Esophagus muscularis mucosa (tissue), 4 donors: Measurements from ENCODE around the gene C21orf58. TPM values are rescaled to one million over a fixed set of nuclear protein-coding genes. Genes with fewer than 3 reads are reported as not detected.

Experiments used
- DNase-seq: peaks from one replicate; pipeline ENCODE4 v3.0.0-alpha.2; 2017; ENCODE audit errors: extremely low spot score
- H3K27ac ChIP-seq, 4 donors: fragments of 200-600 bp; sonication (generic); replicated peaks in 1 of 4; 1 replicate in 3 of 4; 2 replicates in 1 of 4; pipeline ENCODE4 v1.5.1; 2016 to 2019; ENCODE audit warnings: mild to moderate bottlenecking in 1 of 4
- H3K27me3 ChIP-seq, 4 donors: fragments of 200-600 bp; sonication (generic); one replicate each; pipeline versions ENCODE4 v1.5.1 to v1.6.0; 2016 to 2019
- H3K36me3 ChIP-seq, 4 donors: fragments of 200-600 bp; sonication (generic); one replicate each; pipeline ENCODE4 v1.5.1; 2016 to 2019
- H3K4me1 ChIP-seq, 4 donors: fragments of 200-600 bp; sonication (generic); one replicate each; pipeline ENCODE4 v1.5.1; 2016 to 2019
- H3K4me3 ChIP-seq, 4 donors: fragments of 200-600 bp; sonication (generic); 1 replicate in 2 of 4; 2 replicates in 2 of 4; pipeline ENCODE4 v1.5.1; 2016 to 2019; ENCODE audit warnings: mild to moderate bottlenecking in 4 of 4, moderate library complexity in 1 of 4
- H3K9me3 ChIP-seq, 4 donors: fragments of 200-600 bp; sonication (generic); 1 replicate in 3 of 4; 2 replicates in 1 of 4; pipeline ENCODE4 v1.5.1; 2016 to 2019
- EP300 ChIP-seq: sonication (generic); formaldehyde crosslinking; IDR thresholded peaks from one replicate; pipeline ENCODE4 v1.6.1; 2017; ENCODE audit warnings: antibody characterized with exemption
- POLR2A ChIP-seq: fragments of 450-650 bp; IDR thresholded peaks from one replicate; pipeline ENCODE4 v1.6.1; 2017; ENCODE audit warnings: antibody characterized with exemption, moderate library complexity, mild to moderate bottlenecking, low read depth
- POLR2AphosphoS5 ChIP-seq, 2 donors: sonication (generic); formaldehyde crosslinking; IDR thresholded peaks; one replicate each; pipeline ENCODE4 v1.6.1; 2017; ENCODE audit warnings: antibody characterized with exemption in 2 of 2
- WGBS: methylation state at CpG from one replicate; pipeline ENCODE4 v1.1.5; 2018; 5-methylcytosine and 5-hydroxymethylcytosine counted together
- intact Hi-C: fragments of 100-400 bp; cut with DNase I; formaldehyde crosslinking; loops from one replicate; pipeline ENCODE4 v1.15.1; 2023
- total RNA-seq, 4 donors: library from RNA; depleted of rRNA; stranded (reverse); fragments of >200 nt; gene quantifications; one replicate each; pipeline versions ENCODE4 v1.1.0 to v1.2.1, GENCODE V29; 2016
- TF ChIP-seq, protein P1 (sequence below), 3 experiments: fragments of 200-600 bp in 2 of 3; fragments of 450-650 bp in 1 of 3; sonication (generic) in 2 of 3; IDR thresholded peaks; one replicate each; pipeline ENCODE4 v1.5.1; 2017 to 2019; ENCODE audit warnings: antibody characterized with exemption in 3 of 3, mild to moderate bottlenecking in 2 of 3, moderate library complexity in 1 of 3

The C21orf58 gene
- total RNA-seq, 4 donors from 2014 or later = 0.50 to 2.5 (median 1.7) TPM

DNA sequence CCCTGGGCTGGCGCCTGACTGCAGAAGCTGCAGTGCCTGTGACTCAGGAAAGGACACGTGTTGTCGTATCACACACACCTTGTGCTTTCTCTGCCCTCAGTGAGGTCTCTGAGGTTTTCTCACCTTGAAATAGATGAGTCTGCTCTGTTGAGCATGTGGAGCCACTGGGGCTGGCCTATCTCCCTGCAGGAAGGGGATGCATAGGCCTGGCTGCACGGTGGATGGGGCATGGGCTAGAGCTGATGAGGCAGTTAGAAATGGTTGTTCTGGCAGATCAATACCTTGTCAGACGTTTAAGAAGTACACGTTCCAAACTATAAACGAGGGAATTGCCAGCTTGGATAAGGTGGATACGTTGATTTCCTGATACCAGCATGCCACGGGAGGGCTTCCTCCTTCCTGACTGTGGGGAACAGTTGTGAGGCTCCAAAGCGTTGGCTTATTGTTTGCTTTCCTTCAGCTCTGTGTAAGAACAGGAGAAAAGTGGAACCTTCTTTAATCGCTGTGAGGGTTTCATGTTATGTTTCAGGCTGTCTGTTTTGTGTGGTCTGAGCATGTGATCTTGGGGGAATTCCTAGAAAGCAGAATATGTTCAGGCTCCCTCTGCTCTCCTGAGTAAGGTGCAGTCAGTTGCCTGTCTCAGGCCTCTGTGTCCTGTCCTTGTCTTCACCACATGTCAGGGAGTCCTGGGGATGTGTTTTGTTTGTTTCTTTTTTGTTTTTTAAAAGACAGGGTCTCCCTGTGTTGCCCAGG, 45.0 kb upstream of the C21orf58 start:
- Histone ChIP-seq H3K27ac (no peak overlapping the region), H3K36me3 (peaks cover 28 to 75% (median 57%) of the 10 kb centered on the region in 4 donors), H3K4me1 (no peaks in the 10 kb centered on the region), H3K27me3 (no peaks in the 10 kb centered on the region), H3K9me3 (no peaks in the 10 kb centered on the region), H3K4me3 (no peak overlapping the region)
- intact Hi-C loops = no loop called here
- 75% methylated on average over 11 of the region's 11 CpGs for WGBS
- DNase-seq = no peak
- TF ChIP-seq POLR2AphosphoS5 (IDR thresholded peaks at IDR 0.05) (no peak), EP300 (no peak), POLR2A (no peak)
- TF ChIP-seq, protein P1, sequence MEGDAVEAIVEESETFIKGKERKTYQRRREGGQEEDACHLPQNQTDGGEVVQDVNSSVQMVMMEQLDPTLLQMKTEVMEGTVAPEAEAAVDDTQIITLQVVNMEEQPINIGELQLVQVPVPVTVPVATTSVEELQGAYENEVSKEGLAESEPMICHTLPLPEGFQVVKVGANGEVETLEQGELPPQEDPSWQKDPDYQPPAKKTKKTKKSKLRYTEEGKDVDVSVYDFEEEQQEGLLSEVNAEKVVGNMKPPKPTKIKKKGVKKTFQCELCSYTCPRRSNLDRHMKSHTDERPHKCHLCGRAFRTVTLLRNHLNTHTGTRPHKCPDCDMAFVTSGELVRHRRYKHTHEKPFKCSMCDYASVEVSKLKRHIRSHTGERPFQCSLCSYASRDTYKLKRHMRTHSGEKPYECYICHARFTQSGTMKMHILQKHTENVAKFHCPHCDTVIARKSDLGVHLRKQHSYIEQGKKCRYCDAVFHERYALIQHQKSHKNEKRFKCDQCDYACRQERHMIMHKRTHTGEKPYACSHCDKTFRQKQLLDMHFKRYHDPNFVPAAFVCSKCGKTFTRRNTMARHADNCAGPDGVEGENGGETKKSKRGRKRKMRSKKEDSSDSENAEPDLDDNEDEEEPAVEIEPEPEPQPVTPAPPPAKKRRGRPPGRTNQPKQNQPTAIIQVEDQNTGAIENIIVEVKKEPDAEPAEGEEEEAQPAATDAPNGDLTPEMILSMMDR (IDR thresholded peaks at IDR 0.05) = no peak

- peaks cover 37 to 79% (median 66%) of the 10 kb centered on the region in 4 donors for H3K36me3 ChIP-seq
- no peak for DNase-seq
- TF ChIP-seq, protein P1 (IDR thresholded peaks at IDR 0.05) = no peak
- H3K27me3 ChIP-seq = no peaks in the 10 kb centered on the region
- no peaks in the 10 kb centered on the region for H3K4me1 ChIP-seq
- no peak overlapping the region for H3K27ac ChIP-seq
- intact Hi-C loops = no loop called here
- no peak overlapping the region for H3K4me3 ChIP-seq
- 94% methylated on average over 18 of the region's 20 CpGs for WGBS
- no peaks in the 10 kb centered on the region for H3K9me3 ChIP-seq
These were observed 43.3 kb upstream of the C21orf58 start for GRCh38 chr21:46366966-46367365.

- intact Hi-C loops = no loop called here
- Histone ChIP-seq H3K4me3 (no peak overlapping the region), H3K4me1 (no peaks in the 10 kb centered on the region), H3K36me3 (peaks cover 37 to 79% (median 66%) of the 10 kb centered on the region in 4 donors), H3K27me3 (no peaks in the 10 kb centered on the region), H3K27ac (no peak overlapping the region), H3K9me3 (no peaks in the 10 kb centered on the region)
- 91% methylated on average over 19 of the region's 19 CpGs for WGBS
- DNase-seq = no peak
- TF ChIP-seq, protein P1 (IDR thresholded peaks at IDR 0.05) = no peak
- no peak for TF ChIP-seq POLR2AphosphoS5 (IDR thresholded peaks at IDR 0.05)
- TF ChIP-seq EP300 = no peak
- no peak for TF ChIP-seq POLR2A
These were observed 42.9 kb upstream of the C21orf58 start for GRCh38 chr21:46366561-46366960.

GRCh38 chr21:46366091-46366490, 42.4 kb upstream of the C21orf58 start:
- Histone ChIP-seq H3K36me3 (peaks cover 37 to 81% (median 71%) of the 10 kb centered on the region in 4 donors), H3K4me3 (no peak overlapping the region), H3K27ac (no peak overlapping the region), H3K9me3 (no peaks in the 10 kb centered on the region), H3K4me1 (no peaks in the 10 kb centered on the region), H3K27me3 (no peaks in the 10 kb centered on the region)
- TF ChIP-seq POLR2A (no peak), EP300 (no peak), POLR2AphosphoS5 (IDR thresholded peaks at IDR 0.05) (no peak)
- TF ChIP-seq, protein P1 (IDR thresholded peaks at IDR 0.05) = no peak
- intact Hi-C loops = no loop called here
- no peak for DNase-seq
- WGBS = 98% methylated on average over 11 of the region's 11 CpGs

GRCh38 chr21:46363698-46364097, 40.0 kb upstream of the C21orf58 start:
- 93% methylated on average over 16 of the region's 16 CpGs for WGBS
- no peak overlapping the region for H3K27ac ChIP-seq
- H3K4me1 ChIP-seq = no peaks in the 10 kb centered on the region
- no peaks in the 10 kb centered on the region for H3K9me3 ChIP-seq
- no peak overlapping the region for H3K4me3 ChIP-seq
- intact Hi-C loops = no loop called here
- no peak for DNase-seq
- H3K36me3 ChIP-seq = peaks cover 37 to 88% (median 81%) of the 10 kb centered on the region in 4 donors
- H3K27me3 ChIP-seq = no peaks in the 10 kb centered on the region
- TF ChIP-seq EP300 (no peak), POLR2AphosphoS5 (IDR thresholded peaks at IDR 0.05) (no peak), POLR2A (no peak)
- TF ChIP-seq, protein P1 (IDR thresholded peaks at IDR 0.05) = no peak
